Raji (cell line): ENCODE measurements around the gene GOLIM4.

Experiments used
- POLR2A ChIP-seq: IDR thresholded peaks from 2 replicates; pipeline ENCODE4 v1.6.1; 2011; ENCODE audit warnings: low read depth, low read length, control low read depth; ENCODE audit not compliant: insufficient read depth

The GOLIM4 gene

DNA sequence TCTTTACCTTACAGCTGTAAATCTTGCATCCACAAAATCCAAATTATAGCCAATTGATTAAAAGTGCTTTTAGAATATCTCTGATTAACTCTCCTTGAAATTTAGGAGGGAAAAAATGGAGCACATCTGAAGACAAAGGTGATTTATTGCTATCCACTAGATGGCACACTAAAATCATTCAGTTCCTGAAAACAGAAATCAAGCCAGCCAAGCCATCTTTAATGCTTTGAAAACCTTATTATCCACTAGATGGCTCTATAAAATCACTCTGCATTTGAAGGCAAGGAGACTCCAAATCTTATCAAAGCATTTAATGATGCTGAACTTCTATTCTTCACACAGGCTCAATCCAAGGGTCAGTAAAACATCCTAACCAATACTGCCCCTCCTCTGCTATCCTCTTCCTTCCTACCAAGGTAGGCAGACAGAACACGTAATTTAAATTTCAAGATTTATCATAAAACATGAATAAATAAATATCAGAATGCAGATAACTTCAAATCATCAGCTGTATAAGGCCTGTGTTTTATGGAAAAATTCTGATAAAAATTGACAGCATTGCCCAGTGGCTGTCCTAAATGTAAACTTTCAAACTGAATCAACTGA, 48.4 kb downstream of the GOLIM4 start:
- no peak for TF ChIP-seq POLR2A

GRCh38 chr3:168044049-168044448, 51.7 kb downstream of the GOLIM4 start:
- no peak for TF ChIP-seq POLR2A

DNA sequence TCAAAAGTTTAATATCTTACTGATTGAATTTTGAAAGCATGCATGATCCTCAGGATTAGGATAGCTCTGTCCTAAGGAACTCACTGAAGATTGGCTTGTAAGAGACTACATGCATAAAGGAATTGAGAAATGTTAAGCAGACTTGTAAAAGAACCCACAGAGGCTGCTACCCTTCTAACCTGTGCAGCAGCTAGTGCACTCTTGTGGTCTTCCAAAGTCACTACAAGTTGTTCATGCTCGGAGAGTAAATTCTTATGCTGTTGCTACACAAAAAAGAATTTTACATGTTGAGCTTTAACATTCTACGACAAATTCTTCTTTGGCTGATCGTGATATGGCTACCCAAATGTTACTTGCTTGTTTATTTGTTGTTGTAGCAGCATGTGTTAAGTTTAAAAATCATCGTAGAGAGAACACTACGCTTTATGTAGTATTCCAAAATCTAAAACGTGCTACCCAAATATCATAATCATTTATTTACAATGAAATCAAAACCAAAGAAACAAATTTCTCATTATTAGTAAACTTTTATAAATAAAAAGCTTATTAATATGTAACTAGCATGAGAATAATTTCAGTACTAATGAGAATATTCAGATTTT, 55.0 kb downstream of the GOLIM4 start:
- no peak for TF ChIP-seq POLR2A

GRCh38 chr3:168037020-168037419, 58.7 kb downstream of the GOLIM4 start:
- no peak for TF ChIP-seq POLR2A

GRCh38 chr3:168036619-168037018, 59.1 kb downstream of the GOLIM4 start:
- no peak for TF ChIP-seq POLR2A

DNA sequence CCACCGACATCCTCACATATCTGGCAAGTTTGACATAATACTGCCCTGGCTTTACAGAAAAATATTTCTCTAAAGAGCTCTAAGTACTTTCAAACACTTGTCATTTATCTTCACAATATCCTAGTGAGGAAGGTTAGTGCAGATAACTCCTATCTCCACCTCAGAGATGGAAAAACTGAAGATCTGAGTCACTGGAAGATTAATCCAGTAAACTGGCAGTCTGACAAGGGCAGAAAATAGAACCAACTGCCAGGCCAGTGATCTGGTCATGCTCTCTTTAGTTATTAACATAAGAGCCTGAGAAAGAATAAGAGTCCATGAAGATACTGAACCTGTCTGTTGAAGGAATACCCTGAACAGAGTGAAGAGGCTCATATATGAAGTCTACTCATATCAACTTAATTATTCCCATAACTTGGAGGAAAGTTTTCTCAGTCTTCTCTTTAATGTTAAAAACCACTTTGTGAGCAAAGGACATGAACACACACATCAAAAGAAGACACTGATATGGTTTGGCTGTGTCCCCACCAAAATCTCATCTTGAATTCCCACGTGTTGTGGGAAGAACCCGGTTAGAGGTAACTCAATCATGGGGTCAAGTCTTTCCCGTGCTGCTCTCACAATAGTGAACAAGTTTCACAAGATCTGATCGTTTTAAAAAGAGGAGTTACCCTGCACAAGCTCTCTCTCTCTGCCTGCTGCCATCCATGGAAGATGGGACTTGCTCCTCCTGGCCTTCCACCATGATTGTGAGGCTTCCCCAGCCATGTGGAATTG, 61.4 kb downstream of the GOLIM4 start:
- TF ChIP-seq POLR2A: no peak

- TF ChIP-seq POLR2A: no peak
Observed at GRCh38 chr3:168030577-168030976, 65.1 kb downstream of the GOLIM4 start.

DNA sequence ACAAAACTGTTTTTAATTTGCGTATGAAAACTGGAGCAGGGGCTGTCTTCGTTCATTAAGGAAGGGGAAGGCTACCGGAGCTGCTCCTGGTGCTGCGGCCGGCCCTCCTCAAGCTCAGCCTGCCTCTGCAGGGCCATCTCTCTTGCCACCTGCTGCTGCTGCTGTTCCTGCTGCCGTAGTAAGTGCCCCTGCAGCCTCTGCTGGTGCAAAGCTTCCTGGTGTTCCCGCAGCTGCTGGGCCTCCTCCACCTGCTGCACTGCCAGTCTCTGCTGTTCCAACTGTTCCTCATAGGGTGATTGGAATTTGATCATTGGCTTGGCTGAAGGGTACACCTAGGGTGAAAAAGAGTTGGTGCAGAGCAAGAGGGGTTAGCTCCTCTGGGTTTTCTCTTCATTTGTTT, 66.0 kb downstream of the GOLIM4 start:
- no peak for TF ChIP-seq POLR2A

- no peak for TF ChIP-seq POLR2A
Observed at GRCh38 chr3:168028086-168028485, 67.6 kb downstream of the GOLIM4 start.

DNA sequence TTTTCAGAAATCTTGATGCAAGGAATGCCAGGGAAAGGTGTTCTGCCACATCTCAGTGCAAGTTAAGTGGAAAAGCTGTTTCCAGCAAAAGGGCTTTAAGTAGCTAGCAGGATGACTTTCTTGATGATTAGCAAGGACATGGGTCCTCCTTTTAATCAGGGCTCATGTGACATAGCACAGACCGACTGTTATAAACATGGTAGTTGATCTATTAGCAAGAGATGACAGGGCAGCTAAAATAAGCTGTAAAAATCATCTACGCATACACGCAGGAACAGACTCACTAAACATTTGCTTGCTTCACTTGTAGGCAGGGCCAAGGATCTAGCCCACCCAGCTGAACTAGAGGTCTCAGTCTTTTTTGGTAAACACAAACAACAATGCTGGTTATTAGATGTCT, 69.0 kb downstream of the GOLIM4 start:
- no peak for TF ChIP-seq POLR2A

DNA sequence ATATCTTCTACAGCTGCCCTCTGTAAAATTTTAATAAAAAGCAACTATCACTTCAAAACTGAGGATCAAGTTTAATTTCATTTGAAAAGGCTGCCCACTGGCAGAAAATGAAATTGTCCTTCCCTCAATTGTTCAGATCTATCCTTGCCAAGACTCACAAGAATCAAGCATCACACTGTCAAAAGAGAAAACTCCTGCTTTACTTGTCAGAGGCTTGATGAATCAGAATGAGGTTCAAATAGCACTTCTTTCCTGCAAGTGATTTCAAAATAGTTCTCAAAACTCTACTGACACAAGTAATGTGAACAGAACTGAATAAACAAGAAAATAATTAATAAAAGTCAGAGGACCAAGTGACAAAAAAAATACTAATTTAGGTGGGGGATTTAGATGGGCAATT, 70.6 kb downstream of the GOLIM4 start:
- TF ChIP-seq POLR2A: no peak

- TF ChIP-seq POLR2A: no peak
Observed at GRCh38 chr3:168024537-168024941, 71.2 kb downstream of the GOLIM4 start.

GRCh38 chr3:168021737-168022450, 73.8 kb downstream of the GOLIM4 start:
- TF ChIP-seq POLR2A: no peak

DNA sequence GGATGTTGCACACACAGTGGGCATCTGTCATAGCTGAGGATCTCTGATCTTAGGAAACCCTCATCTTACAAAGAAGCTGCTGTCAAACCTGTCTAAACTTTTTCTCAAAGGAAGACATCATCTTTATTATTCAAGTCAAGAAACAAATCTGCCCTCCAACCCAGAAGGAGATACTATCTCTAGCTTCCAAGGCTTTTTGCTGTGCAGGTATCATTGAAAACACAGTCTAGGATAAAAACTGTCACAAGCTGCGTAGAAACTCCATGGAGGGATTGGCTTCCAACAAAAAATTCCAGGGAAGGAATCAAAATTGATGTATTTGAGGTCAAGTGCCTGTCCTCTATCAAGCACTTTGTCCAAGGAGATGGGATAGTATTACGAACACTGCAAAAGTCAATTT, 89.1 kb downstream of the GOLIM4 start:
- no peak for TF ChIP-seq POLR2A

DNA sequence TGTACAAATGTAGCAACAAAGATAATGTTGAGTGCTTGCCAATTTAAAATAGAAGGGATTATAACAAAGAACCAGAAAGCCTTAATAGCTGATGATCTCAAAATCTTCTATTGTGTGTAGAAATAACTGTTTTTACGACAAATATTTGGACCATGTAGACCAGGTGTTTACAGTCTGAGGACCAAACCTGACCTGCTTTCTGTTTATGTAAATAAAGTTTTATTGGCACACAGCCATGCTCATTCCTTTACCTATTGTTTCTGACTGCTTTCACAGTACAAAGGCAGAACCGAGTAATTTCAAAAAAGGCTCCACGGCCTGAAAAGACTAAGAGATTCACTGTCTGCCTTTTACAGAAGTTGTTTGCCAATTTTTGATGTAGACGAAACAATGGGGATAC, 91.8 kb downstream of the GOLIM4 start:
- TF ChIP-seq POLR2A: no peak
